Stimulated activated CD8-positive, alpha-beta memory T cell treated with anti-CD3 and anti-CD28 coated beads, Interleukin-15, amount 100 ng/mL, for 1 hour (primary cell): ENCODE data around the gene AUTS2.

Experiments
- DNase-seq: peaks from one replicate; pipeline ENCODE4 v3.0.0-alpha.2; 2020; ENCODE audit warnings: low read depth

AUTS2 gene

GRCh38 chr7:70134029-70134770 lies 535.9 kb downstream of the AUTS2 start:
- DNase-seq = no peak

- DNase-seq = no peak
These were observed 537.4 kb downstream of the AUTS2 start for GRCh38 chr7:70135656-70136055.

- DNase-seq = no peak
These were observed 538.9 kb downstream of the AUTS2 start for GRCh38 chr7:70137126-70137525.

GRCh38 chr7:70142247-70142932 lies 544.1 kb downstream of the AUTS2 start:
- DNase-seq = no peak

- DNase-seq = no peak
These were observed 545.1 kb downstream of the AUTS2 start for GRCh38 chr7:70143075-70144044.

GRCh38 chr7:70148997-70149396 lies 550.7 kb downstream of the AUTS2 start:
- DNase-seq = no peak

- DNase-seq = no peak
These were observed 554.0 kb downstream of the AUTS2 start for GRCh38 chr7:70152313-70152712.

- no peak for DNase-seq
These were observed 555.7 kb downstream of the AUTS2 start for GRCh38 chr7:70153933-70154332.

- no peak for DNase-seq
These were observed 556.4 kb downstream of the AUTS2 start for GRCh38 chr7:70154521-70155180.

- no peak for DNase-seq
These were observed 557.8 kb downstream of the AUTS2 start for GRCh38 chr7:70156057-70156456.

GRCh38 chr7:70159121-70159520 lies 560.8 kb downstream of the AUTS2 start:
- no peak for DNase-seq

- DNase-seq = no peak
These were observed 567.3 kb downstream of the AUTS2 start for GRCh38 chr7:70165477-70166170.

GRCh38 chr7:70171369-70171920 lies 573.2 kb downstream of the AUTS2 start:
- DNase-seq = no peak

GRCh38 chr7:70177166-70177565 lies 578.9 kb downstream of the AUTS2 start:
- no peak for DNase-seq

- DNase-seq = no peak
These were observed 579.9 kb downstream of the AUTS2 start for GRCh38 chr7:70178211-70178610.

GRCh38 chr7:70178787-70179186 lies 580.5 kb downstream of the AUTS2 start:
- no peak for DNase-seq

- DNase-seq = no peak
These were observed 584.2 kb downstream of the AUTS2 start for GRCh38 chr7:70182521-70182920.

GRCh38 chr7:70183278-70183677 lies 585.0 kb downstream of the AUTS2 start:
- no peak for DNase-seq

GRCh38 chr7:70188901-70189650 lies 590.8 kb downstream of the AUTS2 start:
- no peak for DNase-seq

- DNase-seq = no peak
These were observed 591.5 kb downstream of the AUTS2 start for GRCh38 chr7:70189776-70190175.
